SH-SY5Y (cell line): ENCODE data around the gene COX19.

Source experiments
- GATA2 ChIP-seq: IDR thresholded peaks from 2 replicates; pipeline ENCODE4 v1.6.1; 2011; ENCODE audit warnings: mild to moderate bottlenecking, low read depth, low read length
- GATA3 ChIP-seq: IDR thresholded peaks from 2 replicates; pipeline ENCODE4 v1.6.1; 2011; ENCODE audit warnings: low read depth, mild to moderate bottlenecking, low read length, moderate library complexity

The COX19 gene

GRCh38 chr7:918441-919113 lies 56.8 kb downstream of the COX19 start:
- TF ChIP-seq GATA2 (no peak), GATA3 (no peak)

DNA sequence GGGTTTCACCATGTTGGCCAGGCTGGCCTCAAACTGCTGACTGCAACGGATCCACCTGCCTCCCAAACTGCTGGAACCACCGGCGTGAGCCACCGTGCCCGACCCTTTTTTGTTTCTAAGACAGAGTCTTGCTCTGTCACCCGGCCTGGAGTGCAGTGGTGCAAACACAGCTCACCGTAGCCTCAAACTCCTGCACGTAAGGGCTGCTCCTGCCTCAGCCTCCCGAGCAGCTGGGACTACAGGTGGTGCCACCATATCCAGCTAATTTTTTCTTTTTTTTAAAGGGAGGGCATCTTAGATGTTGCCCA lies 57.3 kb downstream of the COX19 start:
- TF ChIP-seq GATA3 (no peak), GATA2 (no peak)

GRCh38 chr7:917255-918117 lies 57.9 kb downstream of the COX19 start:
- TF ChIP-seq GATA3, result no peak
- no peak for TF ChIP-seq GATA2

GRCh38 chr7:916291-916941 lies 58.9 kb downstream of the COX19 start:
- no peak for TF ChIP-seq GATA2
- no peak for TF ChIP-seq GATA3
